H1 (cell line): ENCODE data around the gene AMIGO2.

Experiments
- CBX5 ChIP-seq: fragments of 300-800, 300-1000 bp; sonication (generic); IDR thresholded peaks from 2 replicates; pipeline ENCODE4 v1.7.1; 2016; ENCODE audit warnings: antibody characterized with exemption, low read length, low read depth
- CHD2 ChIP-seq: IDR thresholded peaks from 2 replicates; pipeline ENCODE4 v1.6.1; 2012; ENCODE audit warnings: low read length, improper control_type of control experiment
- EGR1 ChIP-seq: IDR thresholded peaks from 2 replicates; pipeline ENCODE4 v1.6.1; 2011; ENCODE audit warnings: low read depth, low read length, borderline replicate concordance
- EZH2 ChIP-seq: fragments of 200-600 bp; sonication (generic); IDR thresholded peaks from 2 replicates; pipeline ENCODE4 v1.7.1; 2012; ENCODE audit warnings: low read depth, mild to moderate bottlenecking, moderate library complexity, low read length, inconsistent platforms; ENCODE audit not compliant: severe bottlenecking
- PHF8 ChIP-seq: fragments of 200-600 bp; sonication (generic); conservative IDR thresholded peaks from 2 replicates; pipeline ENCODE4 v1.7.1; 2012; ENCODE audit warnings: low read depth, mild to moderate bottlenecking, inconsistent platforms, low read length, moderate library complexity
- POLR2A ChIP-seq, 2 experiments: IDR thresholded peaks; 1 replicate in 1 of 2; 2 replicates in 1 of 2; pipeline ENCODE4 v1.6.1; 2011; ENCODE audit warnings: low read depth in 2 of 2, low read length in 2 of 2, mild to moderate bottlenecking in 2 of 2; ENCODE audit errors: control extremely low read depth in 1 of 2
- SIX5 ChIP-seq: IDR thresholded peaks from 2 replicates; pipeline ENCODE4 v1.6.1; 2011; ENCODE audit warnings: mild to moderate bottlenecking, low read depth, low read length
- TAF1 ChIP-seq: IDR thresholded peaks from 2 replicates; pipeline ENCODE4 v1.6.1; 2011; ENCODE audit warnings: mild to moderate bottlenecking, low read depth, low read length
- TF ChIP-seq, protein P1 (sequence below), 3 experiments: IDR thresholded peaks; 1 replicate in 2 of 3; 2 replicates in 1 of 3; pipeline versions ENCODE4 v1.5.1 to v1.6.1; 2011; ENCODE audit warnings: low read length in 3 of 3, mild to moderate bottlenecking in 3 of 3, inconsistent platforms in 2 of 3, low read depth in 1 of 3, moderate library complexity in 1 of 3; ENCODE audit not compliant: insufficient read depth in 1 of 3; ENCODE audit errors: control extremely low read depth in 1 of 3

GRCh38 chr12:47028981-47029708, 50.6 kb downstream of the AMIGO2 start:
- TF ChIP-seq TAF1 (no peak), POLR2A (IDR thresholded peaks at IDR 0.05; ENCODE audit: control extremely low read depth in 1 of 2, low read depth in 2 of 2, low read length in 2 of 2) (no peak), CHD2 (no peak), SIX5 (no peak), EZH2 (no peak), PHF8 (no peak), EGR1 (no peak), CBX5 (no peak)
- TF ChIP-seq, protein P1, sequence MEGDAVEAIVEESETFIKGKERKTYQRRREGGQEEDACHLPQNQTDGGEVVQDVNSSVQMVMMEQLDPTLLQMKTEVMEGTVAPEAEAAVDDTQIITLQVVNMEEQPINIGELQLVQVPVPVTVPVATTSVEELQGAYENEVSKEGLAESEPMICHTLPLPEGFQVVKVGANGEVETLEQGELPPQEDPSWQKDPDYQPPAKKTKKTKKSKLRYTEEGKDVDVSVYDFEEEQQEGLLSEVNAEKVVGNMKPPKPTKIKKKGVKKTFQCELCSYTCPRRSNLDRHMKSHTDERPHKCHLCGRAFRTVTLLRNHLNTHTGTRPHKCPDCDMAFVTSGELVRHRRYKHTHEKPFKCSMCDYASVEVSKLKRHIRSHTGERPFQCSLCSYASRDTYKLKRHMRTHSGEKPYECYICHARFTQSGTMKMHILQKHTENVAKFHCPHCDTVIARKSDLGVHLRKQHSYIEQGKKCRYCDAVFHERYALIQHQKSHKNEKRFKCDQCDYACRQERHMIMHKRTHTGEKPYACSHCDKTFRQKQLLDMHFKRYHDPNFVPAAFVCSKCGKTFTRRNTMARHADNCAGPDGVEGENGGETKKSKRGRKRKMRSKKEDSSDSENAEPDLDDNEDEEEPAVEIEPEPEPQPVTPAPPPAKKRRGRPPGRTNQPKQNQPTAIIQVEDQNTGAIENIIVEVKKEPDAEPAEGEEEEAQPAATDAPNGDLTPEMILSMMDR (IDR thresholded peaks at IDR 0.05; ENCODE audit: control extremely low read depth in 1 of 3, insufficient read depth in 1 of 3, low read depth in 1 of 3, low read length in 3 of 3), result no peak
